ENCODE measurements around the gene GBGT1.
"Not testable (repeated sequence)": the region's sequence is repeated elsewhere in the genome, so short reads cannot be mapped to it uniquely, and the experiment has no call there.

The GBGT1 gene

DNA sequence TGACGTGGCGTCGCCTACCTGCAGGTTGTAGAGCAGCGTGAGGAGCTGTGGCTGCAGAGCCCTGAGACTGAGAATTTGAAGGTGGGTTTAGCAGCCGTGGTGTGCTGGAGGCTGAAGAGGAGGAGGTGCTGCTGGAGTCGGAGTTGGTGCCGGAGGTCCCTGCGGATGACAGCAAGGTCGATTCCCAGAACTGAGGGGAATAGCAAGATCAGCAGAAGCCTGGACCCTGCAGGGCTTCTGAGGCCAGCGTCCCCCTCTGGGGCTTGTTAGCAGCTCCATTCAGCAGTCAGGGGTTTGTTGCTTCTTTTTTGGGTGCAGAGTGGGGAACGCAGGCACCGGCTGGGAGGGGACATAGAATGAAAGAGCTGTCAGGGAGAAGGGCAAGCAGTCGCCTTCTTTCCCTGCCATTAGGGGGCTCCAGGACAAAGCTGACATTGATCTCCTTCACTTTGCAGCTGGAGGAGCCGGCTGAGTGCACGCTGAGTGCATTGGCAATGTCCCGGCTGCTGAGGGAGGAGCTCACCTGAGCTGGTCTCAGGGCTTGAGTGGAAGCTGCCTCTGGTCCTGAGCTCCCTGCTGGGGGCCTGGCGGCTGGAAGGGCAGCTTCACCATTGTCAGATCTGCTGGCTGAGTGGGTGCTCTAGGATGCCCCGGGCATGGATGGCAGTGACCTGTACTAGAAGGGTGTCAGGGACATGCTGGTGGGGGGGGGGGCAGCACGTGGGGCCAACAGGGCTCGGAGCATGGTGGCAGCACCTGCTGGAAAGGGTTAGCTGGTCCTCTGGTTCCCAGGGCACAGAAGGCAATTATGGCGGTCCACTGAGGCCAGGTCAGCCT lies 24.5 kb upstream of the GBGT1 start:
- H3K4me3 ChIP-seq (ENCODE audit: low read length) = no peak overlapping the region
- H3K4me1 ChIP-seq (ENCODE audit: control insufficient read depth, insufficient read depth, low read length) = no peaks in the 10 kb centered on the region
- no peak overlapping the region for H3K9ac ChIP-seq (ENCODE audit: low read length)
- no peak overlapping the region for H3K27ac ChIP-seq (ENCODE audit: low read depth, low read length)
- no peaks in the 10 kb centered on the region for H3K27me3 ChIP-seq (ENCODE audit: control insufficient read depth, insufficient read depth, low read length)
- no peaks in the 10 kb centered on the region for H3K36me3 ChIP-seq (ENCODE audit: control insufficient read depth, insufficient read depth, low read length)

DNA sequence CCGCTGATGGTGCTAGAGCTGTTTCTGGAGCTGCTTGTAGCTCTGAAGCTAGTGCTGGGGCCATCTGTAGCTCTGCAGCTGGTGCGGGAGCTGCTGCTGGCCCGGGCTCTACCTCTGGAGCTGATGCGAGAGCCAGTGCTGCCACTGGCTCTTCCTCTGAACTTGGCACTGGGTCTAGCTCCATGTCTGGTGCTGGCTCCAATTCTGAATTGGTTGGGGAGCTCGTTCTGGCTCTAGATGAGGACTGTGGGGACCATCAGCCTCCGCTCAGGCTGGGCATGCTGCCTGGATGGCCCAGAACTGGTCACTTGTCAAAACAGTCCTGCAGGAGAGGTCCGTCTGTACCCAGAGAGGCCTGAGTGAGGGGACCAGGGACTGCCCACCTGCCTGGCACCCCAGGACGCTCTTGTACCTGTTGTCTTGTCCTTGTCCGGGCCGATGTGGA lies 23.9 kb upstream of the GBGT1 start:
- Histone ChIP-seq H3K4me1 (ENCODE audit: control insufficient read depth, insufficient read depth, low read length) (no peaks in the 10 kb centered on the region), H3K27me3 (ENCODE audit: control insufficient read depth, insufficient read depth, low read length) (no peaks in the 10 kb centered on the region), H3K9ac (ENCODE audit: low read length) (no peak overlapping the region), H3K36me3 (ENCODE audit: control insufficient read depth, insufficient read depth, low read length) (no peaks in the 10 kb centered on the region), H3K4me3 (ENCODE audit: low read length) (no peak overlapping the region), H3K27ac (ENCODE audit: low read depth, low read length) (no peak overlapping the region)

DNA sequence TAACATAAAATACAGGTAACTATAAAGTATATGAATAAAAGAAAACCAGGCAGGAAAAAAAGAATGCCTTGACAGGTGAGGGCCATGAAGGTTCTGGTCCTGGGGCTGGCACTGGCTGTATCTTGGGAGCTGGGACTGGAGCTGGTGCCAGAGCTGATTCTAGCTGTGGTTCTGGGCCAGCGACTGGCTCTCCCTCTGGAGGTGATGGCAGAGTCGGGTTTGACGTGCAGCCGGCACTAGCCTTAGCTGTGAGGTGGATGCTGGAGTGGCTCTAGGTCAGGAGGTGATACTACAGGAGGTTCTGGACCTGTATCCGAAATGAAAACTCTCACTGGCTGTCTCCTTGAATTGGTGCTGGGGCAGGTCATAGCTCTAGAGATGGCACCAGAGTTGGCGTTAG lies 23.0 kb upstream of the GBGT1 start:
- no peaks in the 10 kb centered on the region for H3K4me1 ChIP-seq (ENCODE audit: control insufficient read depth, insufficient read depth, low read length)
- H3K9ac ChIP-seq (ENCODE audit: low read length) = no peak overlapping the region
- H3K27me3 ChIP-seq (ENCODE audit: control insufficient read depth, insufficient read depth, low read length) = no peaks in the 10 kb centered on the region
- no peak overlapping the region for H3K27ac ChIP-seq (ENCODE audit: low read depth, low read length)
- no peaks in the 10 kb centered on the region for H3K36me3 ChIP-seq (ENCODE audit: control insufficient read depth, insufficient read depth, low read length)
- no peak overlapping the region for H3K4me3 ChIP-seq (ENCODE audit: low read length)

DNA sequence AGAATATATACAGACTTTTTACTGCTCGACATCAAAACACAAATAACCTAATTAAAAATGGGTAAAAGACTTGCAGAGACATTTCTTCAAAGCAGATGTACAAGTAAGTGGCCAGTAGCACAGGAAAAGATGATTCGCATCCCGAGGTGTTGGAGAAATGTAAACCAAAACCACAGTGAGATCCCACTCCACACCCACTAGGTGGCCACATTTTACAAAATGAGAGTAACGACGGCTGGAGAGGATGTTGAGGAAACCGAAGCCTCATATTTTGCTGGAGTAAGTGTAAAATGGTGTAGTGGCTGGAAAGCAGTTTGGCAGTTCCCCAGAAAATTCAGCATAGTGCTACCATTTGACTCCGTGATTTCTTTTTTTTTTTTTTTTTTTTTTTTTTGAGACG lies 21.3 kb upstream of the GBGT1 start:
- H3K36me3 ChIP-seq (ENCODE audit: control insufficient read depth, insufficient read depth, low read length) = no peaks in the 10 kb centered on the region
- no peaks in the 10 kb centered on the region for H3K4me1 ChIP-seq (ENCODE audit: control insufficient read depth, insufficient read depth, low read length)
- H3K9ac ChIP-seq (ENCODE audit: low read length) = no peak overlapping the region
- H3K4me3 ChIP-seq (ENCODE audit: low read length) = no peak overlapping the region
- no peaks in the 10 kb centered on the region for H3K27me3 ChIP-seq (ENCODE audit: control insufficient read depth, insufficient read depth, low read length)
- no peak overlapping the region for H3K27ac ChIP-seq (ENCODE audit: low read depth, low read length)

DNA sequence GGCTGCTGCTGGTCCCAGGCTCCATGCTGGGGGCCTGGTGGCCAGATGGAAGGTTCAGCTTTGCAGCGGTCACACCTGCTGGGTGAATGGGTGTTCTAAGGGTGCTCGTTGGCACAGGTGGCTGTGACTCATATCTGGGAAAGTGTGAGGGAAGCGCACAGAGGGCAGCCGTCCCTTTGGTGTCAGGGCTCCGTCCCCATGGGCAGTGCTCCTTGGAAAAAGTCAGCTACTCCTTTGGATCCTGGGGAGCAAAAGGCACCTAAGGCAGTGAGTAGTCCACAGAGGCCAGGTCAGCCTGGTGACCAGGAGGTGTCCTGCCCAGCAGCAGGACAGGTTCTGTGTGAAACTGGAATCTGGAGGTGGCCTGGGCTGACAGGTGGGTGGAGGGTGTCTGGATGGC lies 18.4 kb upstream of the GBGT1 start:
- Histone ChIP-seq H3K4me3 (ENCODE audit: low read length) (no peak overlapping the region), H3K9ac (ENCODE audit: low read length) (no peak overlapping the region), H3K4me1 (ENCODE audit: control insufficient read depth, insufficient read depth, low read length) (no peaks in the 10 kb centered on the region), H3K36me3 (ENCODE audit: control insufficient read depth, insufficient read depth, low read length) (no peaks in the 10 kb centered on the region), H3K27ac (ENCODE audit: low read depth, low read length) (no peak overlapping the region), H3K27me3 (ENCODE audit: control insufficient read depth, insufficient read depth, low read length) (no peaks in the 10 kb centered on the region)

DNA sequence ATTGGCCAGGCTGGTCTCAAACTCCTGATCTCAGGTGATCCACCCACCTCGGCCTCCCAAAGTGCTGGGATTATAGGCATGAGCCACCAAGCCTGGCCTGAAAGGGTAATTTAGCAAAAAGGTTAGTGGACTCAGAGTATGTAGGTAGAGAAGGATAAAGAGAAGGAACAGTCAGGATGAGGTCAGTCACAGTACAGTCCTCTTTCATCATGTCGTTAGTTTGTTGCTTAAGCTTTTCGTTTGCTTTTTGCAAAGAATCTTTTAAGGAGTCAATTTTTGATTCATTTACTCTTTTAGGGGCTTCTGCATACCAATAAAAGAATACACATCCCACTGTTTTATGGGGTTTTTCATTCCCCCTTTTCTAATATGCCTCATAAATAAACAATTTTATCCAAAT lies 17.8 kb upstream of the GBGT1 start:
- no peak overlapping the region for H3K4me3 ChIP-seq (ENCODE audit: low read length)
- H3K27ac ChIP-seq (ENCODE audit: low read depth, low read length) = no peak overlapping the region
- no peaks in the 10 kb centered on the region for H3K4me1 ChIP-seq (ENCODE audit: control insufficient read depth, insufficient read depth, low read length)

DNA sequence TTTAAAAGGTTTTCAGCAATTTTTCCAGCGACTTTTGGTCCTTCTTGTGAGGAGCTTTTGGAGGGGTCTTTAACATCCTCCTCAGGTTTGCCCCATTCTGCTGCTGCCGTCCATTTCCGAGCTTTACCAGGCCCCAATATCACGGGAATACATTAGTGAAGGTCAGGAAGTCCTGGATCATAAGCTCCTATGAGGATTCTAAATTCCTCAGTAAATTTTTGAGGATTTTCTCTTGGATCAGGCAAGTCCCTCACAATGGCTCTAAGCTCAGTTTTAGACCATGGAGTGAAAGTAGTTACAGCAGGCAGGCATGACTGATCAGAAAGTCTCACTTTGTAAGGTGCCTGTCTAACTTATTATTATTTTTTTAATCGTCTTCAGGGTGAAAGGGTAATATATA lies 17.2 kb upstream of the GBGT1 start:
- no peaks in the 10 kb centered on the region for H3K4me1 ChIP-seq (ENCODE audit: control insufficient read depth, insufficient read depth, low read length)
- H3K27me3 ChIP-seq (ENCODE audit: control insufficient read depth, insufficient read depth, low read length) = no peaks in the 10 kb centered on the region
- no peak overlapping the region for H3K27ac ChIP-seq (ENCODE audit: low read depth, low read length)
- no peak overlapping the region for H3K4me3 ChIP-seq (ENCODE audit: low read length)
- H3K9ac ChIP-seq (ENCODE audit: low read length) = no peak overlapping the region
- no peaks in the 10 kb centered on the region for H3K36me3 ChIP-seq (ENCODE audit: control insufficient read depth, insufficient read depth, low read length)

More for the DNA sequence above, 17.8 kb upstream of the GBGT1 start:
- Histone ChIP-seq H3K27me3 (ENCODE audit: control insufficient read depth, insufficient read depth, low read length) (no peaks in the 10 kb centered on the region), H3K36me3 (ENCODE audit: control insufficient read depth, insufficient read depth, low read length) (no peaks in the 10 kb centered on the region), H3K9ac (ENCODE audit: low read length) (no peak overlapping the region)

DNA sequence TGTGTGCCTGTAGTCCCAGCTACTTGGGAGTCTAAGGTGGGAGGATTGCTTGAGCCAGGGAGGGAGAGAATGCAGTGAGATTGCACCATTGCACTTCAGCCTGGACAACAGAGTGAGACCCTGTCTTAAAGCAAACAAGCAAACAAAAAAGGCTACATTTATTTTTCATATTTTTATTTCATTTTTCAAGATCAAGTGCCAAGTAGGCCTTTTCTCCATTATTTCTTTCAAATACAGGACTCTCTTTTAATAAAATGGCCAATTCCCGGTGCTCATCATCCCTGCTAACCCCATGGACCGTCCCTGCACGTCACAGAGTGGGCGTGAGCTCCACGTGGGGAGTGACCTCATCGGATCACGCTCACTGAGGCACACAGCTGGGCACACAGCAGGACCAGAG lies 9.3 kb upstream of the GBGT1 start:
- Histone ChIP-seq H3K9ac (ENCODE audit: low read length) (no peak overlapping the region), H3K27me3 (ENCODE audit: control insufficient read depth, insufficient read depth, low read length) (peaks cover 3% of the 10 kb centered on the region), H3K4me3 (ENCODE audit: low read length) (no peak overlapping the region), H3K27ac (ENCODE audit: low read depth, low read length) (no peak overlapping the region), H3K4me1 (ENCODE audit: control insufficient read depth, insufficient read depth, low read length) (no peaks in the 10 kb centered on the region), H3K36me3 (ENCODE audit: control insufficient read depth, insufficient read depth, low read length) (no peaks in the 10 kb centered on the region)

DNA sequence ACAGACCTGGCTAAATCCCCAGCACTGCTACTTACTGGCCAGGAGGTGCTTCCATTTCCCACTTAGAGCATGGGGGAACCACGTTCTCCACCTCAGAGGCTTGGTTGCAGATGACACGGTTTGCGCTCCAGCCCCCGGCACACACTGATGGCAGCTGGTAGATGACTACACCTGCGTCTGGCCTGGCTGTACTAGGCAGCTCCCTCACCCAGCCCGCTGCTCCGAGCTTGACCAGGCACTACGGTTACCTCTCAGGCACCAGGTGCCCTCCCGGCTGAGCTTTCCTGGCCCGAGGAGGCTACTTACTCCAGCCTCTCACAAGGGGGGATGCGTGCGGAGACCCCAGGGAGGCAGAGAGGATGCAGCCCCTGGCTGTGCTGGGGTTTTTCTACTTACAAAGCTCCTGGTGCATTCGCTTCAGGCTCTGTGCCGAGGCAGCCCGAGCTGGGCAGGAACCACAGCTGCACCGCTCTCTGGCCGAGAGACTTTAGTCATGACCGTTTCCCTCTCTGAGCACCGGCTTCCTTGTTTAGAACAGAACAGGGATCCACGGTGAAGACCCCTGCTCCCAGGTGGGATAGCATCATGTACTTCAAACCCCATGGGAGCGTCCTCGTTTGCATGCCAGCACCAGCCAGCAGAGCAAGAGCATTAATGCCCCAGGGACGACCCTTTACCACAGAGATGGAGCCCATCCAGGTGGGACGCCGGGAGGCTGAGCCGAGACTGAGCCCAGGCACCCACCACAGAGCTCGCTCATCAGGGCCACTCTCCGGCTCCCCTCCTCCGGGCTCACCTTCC lies 7.6 kb upstream of the GBGT1 start:
- H3K9ac ChIP-seq (ENCODE audit: low read length) = no peak overlapping the region
- no peaks in the 10 kb centered on the region for H3K4me1 ChIP-seq (ENCODE audit: control insufficient read depth, insufficient read depth, low read length)
- no peaks in the 10 kb centered on the region for H3K36me3 ChIP-seq (ENCODE audit: control insufficient read depth, insufficient read depth, low read length)
- peaks cover 3% of the 10 kb centered on the region for H3K27me3 ChIP-seq (ENCODE audit: control insufficient read depth, insufficient read depth, low read length)
- no peak overlapping the region for H3K4me3 ChIP-seq (ENCODE audit: low read length)
- no peak overlapping the region for H3K27ac ChIP-seq (ENCODE audit: low read depth, low read length)

DNA sequence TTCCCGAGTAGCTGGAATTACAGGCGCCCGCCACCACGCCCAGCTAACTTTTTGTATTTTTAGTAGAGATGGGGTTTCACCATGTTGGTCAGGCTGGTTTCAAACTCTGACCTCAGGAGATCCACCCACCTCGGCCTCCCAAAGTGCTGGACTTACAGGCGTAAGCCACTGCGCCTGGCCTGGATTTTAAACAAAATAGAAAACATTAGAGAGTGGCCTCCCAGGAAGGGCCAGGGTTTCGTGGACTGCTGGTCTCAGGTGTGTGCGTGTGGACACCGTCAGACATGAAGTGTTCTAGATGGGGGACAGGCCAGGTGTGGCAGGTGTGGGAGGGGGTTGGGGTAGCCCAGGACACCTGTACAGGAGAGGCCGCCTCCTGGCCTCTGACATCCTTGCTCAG lies 7.0 kb upstream of the GBGT1 start:
- H3K4me3 ChIP-seq (ENCODE audit: low read length) = no peak overlapping the region
- no peaks in the 10 kb centered on the region for H3K4me1 ChIP-seq (ENCODE audit: control insufficient read depth, insufficient read depth, low read length)
- no peak overlapping the region for H3K9ac ChIP-seq (ENCODE audit: low read length)
- H3K27ac ChIP-seq (ENCODE audit: low read depth, low read length) = no peak overlapping the region
- peaks cover 3% of the 10 kb centered on the region for H3K27me3 ChIP-seq (ENCODE audit: control insufficient read depth, insufficient read depth, low read length)
- H3K36me3 ChIP-seq (ENCODE audit: control insufficient read depth, insufficient read depth, low read length) = no peaks in the 10 kb centered on the region

DNA sequence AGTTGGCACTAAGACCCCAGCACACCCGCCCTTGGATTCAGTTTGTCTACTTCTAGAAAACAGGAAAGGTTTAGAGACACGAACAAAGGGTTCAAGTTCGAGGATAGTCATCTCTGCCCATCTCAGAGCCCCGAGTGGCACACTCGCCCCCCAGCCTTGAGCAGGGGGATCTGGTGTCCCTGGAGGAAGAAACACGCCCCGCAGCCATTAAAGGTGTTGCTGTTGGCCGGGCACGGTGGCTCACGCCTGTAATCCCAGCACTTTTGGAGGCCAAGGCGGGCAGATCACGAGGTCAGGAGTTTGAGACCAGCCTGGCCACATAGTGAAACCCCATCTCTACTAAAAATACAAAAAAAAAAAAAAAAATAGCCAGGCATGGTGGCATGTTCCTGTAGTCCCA lies 6.0 kb upstream of the GBGT1 start:
- not testable (repeated sequence) for H3K27ac ChIP-seq (ENCODE audit: low read depth, low read length); H3K4me3 ChIP-seq (ENCODE audit: low read length); H3K27me3 ChIP-seq (ENCODE audit: control insufficient read depth, insufficient read depth, low read length); H3K4me1 ChIP-seq (ENCODE audit: control insufficient read depth, insufficient read depth, low read length); H3K36me3 ChIP-seq (ENCODE audit: control insufficient read depth, insufficient read depth, low read length); H3K9ac ChIP-seq (ENCODE audit: low read length)

DNA sequence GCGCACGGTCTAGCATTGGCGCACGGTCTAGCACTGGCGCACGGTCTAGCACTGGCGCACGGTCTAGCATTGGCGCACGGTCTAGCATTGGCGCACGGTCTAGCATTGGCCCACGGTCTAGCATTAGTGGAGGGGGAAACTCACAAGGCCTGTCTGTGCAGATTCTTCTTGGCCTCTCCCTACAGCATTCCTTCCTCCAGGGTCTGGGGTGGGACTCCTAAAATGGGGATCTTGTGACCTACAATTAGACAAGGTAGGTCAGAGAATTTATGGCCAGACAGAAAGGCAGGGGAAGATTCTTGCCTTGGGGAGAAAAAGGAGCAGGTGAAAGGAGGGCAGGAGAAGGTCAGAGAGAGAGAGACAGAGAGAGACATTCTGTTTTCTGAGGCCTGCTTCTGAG lies 5.4 kb upstream of the GBGT1 start:
- H3K27me3 ChIP-seq (ENCODE audit: control insufficient read depth, insufficient read depth, low read length) = peaks cover 3% of the 10 kb centered on the region
- H3K36me3 ChIP-seq (ENCODE audit: control insufficient read depth, insufficient read depth, low read length) = no peaks in the 10 kb centered on the region
- no peak overlapping the region for H3K4me3 ChIP-seq (ENCODE audit: low read length)
- H3K4me1 ChIP-seq (ENCODE audit: control insufficient read depth, insufficient read depth, low read length) = no peaks in the 10 kb centered on the region
- H3K9ac ChIP-seq (ENCODE audit: low read length) = no peak overlapping the region
- H3K27ac ChIP-seq (ENCODE audit: low read depth, low read length) = no peak overlapping the region

DNA sequence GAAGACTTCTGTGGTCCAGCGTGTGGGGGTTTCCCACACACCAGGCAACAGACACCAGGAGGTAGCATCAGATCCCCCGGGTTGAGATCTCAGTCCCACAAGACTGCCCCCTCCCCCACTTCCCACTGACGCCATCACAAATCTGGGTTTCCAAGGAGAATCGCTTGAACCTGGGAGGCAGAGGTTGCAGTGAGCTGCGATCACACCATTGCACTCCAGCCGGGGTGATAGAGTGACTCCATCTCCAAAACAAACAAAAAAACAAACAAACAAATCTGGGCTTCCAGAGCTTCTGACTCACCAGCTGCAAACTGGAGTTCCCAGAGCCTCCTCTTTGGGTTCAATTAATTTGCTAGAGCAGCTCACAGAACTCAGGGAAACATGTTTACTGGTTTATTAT lies 4.7 kb upstream of the GBGT1 start:
- Histone ChIP-seq H3K9ac (ENCODE audit: low read length) (no peak overlapping the region), H3K4me1 (ENCODE audit: control insufficient read depth, insufficient read depth, low read length) (no peaks in the 10 kb centered on the region), H3K27ac (ENCODE audit: low read depth, low read length) (no peak overlapping the region), H3K4me3 (ENCODE audit: low read length) (no peak overlapping the region), H3K36me3 (ENCODE audit: control insufficient read depth, insufficient read depth, low read length) (no peaks in the 10 kb centered on the region), H3K27me3 (ENCODE audit: control insufficient read depth, insufficient read depth, low read length) (peaks cover 3% of the 10 kb centered on the region)

All from rectal smooth muscle tissue (tissue), 1 donor.